Naive thymus-derived CD8-positive, alpha-beta T cell (primary cell): Measurements from ENCODE around the gene ATXN7L1. TPM values are rescaled to one million over a fixed set of nuclear protein-coding genes. Genes with fewer than 3 reads are reported as not detected.

Source experiments
- ATAC-seq, 2 donors: fragments of 150-1000 bp; cut with Tn5 transposase in 1 of 2; sonication (Bioruptor Pico), chemical (Tn5 transposase) in 1 of 2; 1 replicate in 1 of 2; 2 replicates in 1 of 2; pipeline ENCODE4 v1.10.0; 2021; ENCODE audit warnings: mild to moderate bottlenecking in 2 of 2, moderate library complexity in 2 of 2
- POLR2A ChIA-PET: fragments of 350-600 bp; sonication (Branson Sonifier 250); formaldehyde crosslinking; loops from one replicate; lab custom pipeline; 2021; ENCODE audit warnings: antibody characterized with exemption; lab: Charles Lee
- DNase-seq, 10 donors: peaks; one replicate each; pipeline versions ENCODE4 v3.0.0 to v3.0.0-alpha.2; 2020 to 2022
- H3K27ac Mint-ChIP-seq, 10 donors: one replicate each; pipeline ENCODE4 v1.8.0; 2020 to 2022; ENCODE audit warnings: mild to moderate bottlenecking in 10 of 10, mixed read lengths in 10 of 10, moderate library complexity in 4 of 10, inconsistent platforms in 1 of 10
- H3K27me3 Mint-ChIP-seq, 5 donors: one replicate each; pipeline ENCODE4 v1.8.0; 2021 to 2022; ENCODE audit warnings: mixed read lengths in 5 of 5
- H3K36me3 Mint-ChIP-seq, 3 donors: one replicate each; pipeline ENCODE4 v1.8.0; 2020 to 2022; ENCODE audit warnings: mixed read lengths in 3 of 3, mild to moderate bottlenecking in 2 of 3, inconsistent platforms in 1 of 3
- H3K4me1 Mint-ChIP-seq, 4 donors: one replicate each; pipeline ENCODE4 v1.8.0; 2021 to 2022; ENCODE audit warnings: mixed read lengths in 4 of 4
- H3K4me3 Mint-ChIP-seq, 10 donors: one replicate each; pipeline ENCODE4 v1.8.0; 2020 to 2022; ENCODE audit warnings: mild to moderate bottlenecking in 10 of 10, mixed read lengths in 10 of 10, moderate library complexity in 6 of 10, inconsistent platforms in 1 of 10
- H3K9me3 Mint-ChIP-seq, 9 donors: one replicate each; pipeline ENCODE4 v1.8.0; 2020 to 2022; ENCODE audit warnings: mixed read lengths in 9 of 9, mild to moderate bottlenecking in 3 of 9, inconsistent platforms in 1 of 9, moderate library complexity in 1 of 9
- polyA plus RNA-seq, 3 donors: library from polyadenylated mRNA; unstranded; fragments of 300-500 nt; fragmentation: Illumina TruSeq; gene quantifications; one replicate each; pipeline ENCODE4 v1.2.3, GENCODE V29; 2021
- total RNA-seq, 8 experiments: library from RNA in 2 of 8; stranded (reverse) in 2 of 8; gene quantifications; one replicate each; pipeline ENCODE4 v1.2.3 and lab custom pipeline; 2021 to 2026

Gene ATXN7L1
- 10 to 100 TPM; 32.9 to 35.1 TPM for total RNA-seq
- polyA plus RNA-seq = 10 to 100 TPM in 2 of 3 donors, 1 to 10 TPM in 1; 6.7 to 12.7 (median 10.3) TPM
- 2.3 to 25.3 (median 22.9) reads per million in 6 experiments for total RNA-seq (lab: John Stamatoyannopoulos, UW)

GRCh38 chr7:105876091-105876963 lies at the start of gene ATXN7L1:
TSS of gene ATXN7L1 (minus strand) at chr7:105876599. CDS start at chr7:105876558, 41 bp downstream.
- H3K4me1 Mint-ChIP-seq = peaks cover 29 to 54% (median 47%) of the 10 kb centered on the region in 4 donors
- H3K4me3 Mint-ChIP-seq = peak within 1 kb of the TSS; percentile 95 to 99 (median 98)
- H3K9me3 Mint-ChIP-seq = no peaks in the 10 kb centered on the region
- POLR2A ChIA-PET = interaction anchor here (0.6 to 2.6 kb wide), 5 partner anchors 12 to 595 kb away, joined by 3 to 20 read pairs (median 4); no protein-coding TSS in a partner anchor
- DNase-seq (peak; percentile 76 to 96 (median 86)), ATAC-seq (peak; percentile 94 to 95)
- peak within 1 kb of the TSS; percentile 87 to 98 (median 93) for H3K27ac Mint-ChIP-seq
- H3K36me3 Mint-ChIP-seq = peaks cover 0 to 5% (median 3%) of the 10 kb centered on the region in 3 donors
- no peaks in the 10 kb centered on the region for H3K27me3 Mint-ChIP-seq

- Mint-ChIP-seq H3K36me3 (peaks cover 0 to 8% (median 8%) of the 10 kb centered on the region in 3 donors), H3K27me3 (no peaks in the 10 kb centered on the region), H3K4me3 (peak overlapping the region in 4 of 10 donors; percentile 18 to 64 (median 29)), H3K9me3 (peaks cover 0 to 21% (median 2%) of the 10 kb centered on the region in 9 donors), H3K27ac (peak overlapping the region in 7 of 10 donors; percentile 31 to 89 (median 75)), H3K4me1 (peaks cover 23 to 44% (median 35%) of the 10 kb centered on the region in 4 donors)
- ATAC-seq = no peak
- POLR2A ChIA-PET = interaction anchor here (2.2 kb wide), 1 partner anchor 8 kb away, joined by 7 read pairs; no protein-coding TSS in a partner anchor
- no peak for DNase-seq
These were observed 49.7 kb upstream of the ATXN7L1 start for GRCh38 chr7:105926131-105926530.

- H3K27ac Mint-ChIP-seq = peak overlapping the region; percentile 63 to 95 (median 81)
- POLR2A ChIA-PET = interaction anchor here (1.0 to 2.2 kb wide), 6 partner anchors 10 to 233 kb away, joined by 3 to 7 read pairs (median 4); no protein-coding TSS in a partner anchor
- H3K36me3 Mint-ChIP-seq = peaks cover 2 to 8% (median 8%) of the 10 kb centered on the region in 3 donors
- peaks cover 0 to 21% (median 2%) of the 10 kb centered on the region in 9 donors for H3K9me3 Mint-ChIP-seq
- no peaks in the 10 kb centered on the region for H3K27me3 Mint-ChIP-seq
- peak in 5 of 10 donors; percentile 6 to 84 (median 62) for DNase-seq
- peak overlapping the region in 9 of 10 donors; percentile 2 to 68 (median 57) for H3K4me3 Mint-ChIP-seq
- peak; percentile 95 for ATAC-seq
- H3K4me1 Mint-ChIP-seq = peaks cover 23 to 43% (median 35%) of the 10 kb centered on the region in 4 donors
These were observed 48.5 kb upstream of the ATXN7L1 start for GRCh38 chr7:105924945-105925344.

GRCh38 chr7:105920766-105921165 lies 44.4 kb upstream of the ATXN7L1 start:
- Mint-ChIP-seq H3K27me3 (no peaks in the 10 kb centered on the region), H3K9me3 (peaks cover 0 to 21% (median 2%) of the 10 kb centered on the region in 9 donors), H3K4me1 (peaks cover 21 to 41% (median 25%) of the 10 kb centered on the region in 4 donors), H3K4me3 (no peak overlapping the region), H3K27ac (no peak overlapping the region), H3K36me3 (peaks cover 7 to 21% (median 11%) of the 10 kb centered on the region in 3 donors)
- ATAC-seq (no peak), DNase-seq (no peak)
- POLR2A ChIA-PET = no interaction called here

- Mint-ChIP-seq H3K27me3 (no peaks in the 10 kb centered on the region), H3K27ac (no peak overlapping the region), H3K36me3 (peaks cover 3 to 17% (median 7%) of the 10 kb centered on the region in 3 donors), H3K4me1 (peaks cover 0 to 12% (median 6%) of the 10 kb centered on the region in 4 donors), H3K4me3 (no peak overlapping the region), H3K9me3 (no peaks in the 10 kb centered on the region)
- POLR2A ChIA-PET = no interaction called here
- no peak for ATAC-seq
- DNase-seq = no peak
These were observed 41.3 kb upstream of the ATXN7L1 start for GRCh38 chr7:105917659-105918058.

GRCh38 chr7:105916603-105917002 lies 40.2 kb upstream of the ATXN7L1 start:
- ATAC-seq = no peak

GRCh38 chr7:105913947-105914346 lies 37.5 kb upstream of the ATXN7L1 start:
- peaks cover 5 to 11% (median 8%) of the 10 kb centered on the region in 4 donors for H3K4me1 Mint-ChIP-seq
- DNase-seq = no peak
- POLR2A ChIA-PET = no interaction called here
- no peak overlapping the region for H3K4me3 Mint-ChIP-seq
- H3K9me3 Mint-ChIP-seq = peaks cover 0 to 8% (median 0%) of the 10 kb centered on the region in 9 donors
- H3K36me3 Mint-ChIP-seq = peaks cover 4 to 20% (median 13%) of the 10 kb centered on the region in 3 donors
- no peak for ATAC-seq
- no peak overlapping the region for H3K27ac Mint-ChIP-seq
- H3K27me3 Mint-ChIP-seq = no peaks in the 10 kb centered on the region

More at GRCh38 chr7:105916603-105917002, 40.2 kb upstream of the ATXN7L1 start:
- Mint-ChIP-seq H3K36me3 (peaks cover 7 to 15% (median 8%) of the 10 kb centered on the region in 3 donors), H3K4me3 (no peak overlapping the region), H3K9me3 (no peaks in the 10 kb centered on the region), H3K27ac (no peak overlapping the region), H3K4me1 (peaks cover 0 to 12% (median 6%) of the 10 kb centered on the region in 4 donors), H3K27me3 (no peaks in the 10 kb centered on the region)
- DNase-seq = no peak
- POLR2A ChIA-PET = no interaction called here

GRCh38 chr7:105911961-105912575 lies 35.7 kb upstream of the ATXN7L1 start:
- Mint-ChIP-seq H3K27ac (no peak overlapping the region), H3K27me3 (no peaks in the 10 kb centered on the region)

GRCh38 chr7:105910172-105910571 lies 33.8 kb upstream of the ATXN7L1 start:
- peak; percentile 42 to 77 for ATAC-seq
- peak in 1 of 10 donors; percentile 19 for DNase-seq
- POLR2A ChIA-PET = no interaction called here
- peaks cover 0 to 8% (median 0%) of the 10 kb centered on the region in 9 donors for H3K9me3 Mint-ChIP-seq
- peaks cover 7 to 10% (median 8%) of the 10 kb centered on the region in 4 donors for H3K4me1 Mint-ChIP-seq
- no peaks in the 10 kb centered on the region for H3K27me3 Mint-ChIP-seq
- H3K36me3 Mint-ChIP-seq = peaks cover 0 to 10% (median 10%) of the 10 kb centered on the region in 3 donors
- H3K4me3 Mint-ChIP-seq = no peak overlapping the region
- no peak overlapping the region for H3K27ac Mint-ChIP-seq

More at GRCh38 chr7:105911961-105912575, 35.7 kb upstream of the ATXN7L1 start:
- DNase-seq (no peak), ATAC-seq (no peak)
- Mint-ChIP-seq H3K4me3 (no peak overlapping the region), H3K9me3 (peaks cover 0 to 8% (median 0%) of the 10 kb centered on the region in 9 donors), H3K36me3 (peaks cover 4 to 14% (median 10%) of the 10 kb centered on the region in 3 donors), H3K4me1 (peaks cover 7 to 10% (median 8%) of the 10 kb centered on the region in 4 donors)
- POLR2A ChIA-PET = no interaction called here

GRCh38 chr7:105909742-105910141 lies 33.3 kb upstream of the ATXN7L1 start:
- Mint-ChIP-seq H3K9me3 (peaks cover 0 to 8% (median 0%) of the 10 kb centered on the region in 9 donors), H3K27ac (peak overlapping the region in 3 of 10 donors; percentile 28 to 54 (median 49))

GRCh38 chr7:105907129-105907846 lies 30.9 kb upstream of the ATXN7L1 start:
- DNase-seq (no peak), ATAC-seq (no peak)
- H3K27ac Mint-ChIP-seq = no peak overlapping the region
- peaks cover 7 to 10% (median 8%) of the 10 kb centered on the region in 4 donors for H3K4me1 Mint-ChIP-seq
- H3K27me3 Mint-ChIP-seq = no peaks in the 10 kb centered on the region
- peaks cover 0 to 8% (median 0%) of the 10 kb centered on the region in 9 donors for H3K9me3 Mint-ChIP-seq
- H3K4me3 Mint-ChIP-seq = no peak overlapping the region
- POLR2A ChIA-PET = no interaction called here
- H3K36me3 Mint-ChIP-seq = peaks cover 0 to 10% (median 7%) of the 10 kb centered on the region in 3 donors

More at GRCh38 chr7:105909742-105910141, 33.3 kb upstream of the ATXN7L1 start:
- no peaks in the 10 kb centered on the region for H3K27me3 Mint-ChIP-seq
- no peak for ATAC-seq
- POLR2A ChIA-PET = no interaction called here
- peaks cover 7 to 10% (median 8%) of the 10 kb centered on the region in 4 donors for H3K4me1 Mint-ChIP-seq
- peak overlapping the region in 1 of 10 donors; percentile 35 for H3K4me3 Mint-ChIP-seq
- H3K36me3 Mint-ChIP-seq = peaks cover 0 to 10% (median 10%) of the 10 kb centered on the region in 3 donors
- DNase-seq = no peak
